NK-92 treated with Interleukin-12 subunit alpha and Interleukin-12 subunit beta, amount 100 ng/mL, for 24 hours (cell line): ENCODE measurements around the gene CPLANE1.
"Not testable (repeated sequence)": the region's sequence is repeated elsewhere in the genome, so short reads cannot be mapped to it uniquely, and the experiment has no call there.

ENCODE experiments used
- DNase-seq: peaks from one replicate; lab custom pipeline; 2025; lab: John Stamatoyannopoulos, UW

CPLANE1 gene

GRCh38 chr5:37208883-37209797, 40.0 kb downstream of the CPLANE1 start:
- peak; percentile 28 for DNase-seq

DNA sequence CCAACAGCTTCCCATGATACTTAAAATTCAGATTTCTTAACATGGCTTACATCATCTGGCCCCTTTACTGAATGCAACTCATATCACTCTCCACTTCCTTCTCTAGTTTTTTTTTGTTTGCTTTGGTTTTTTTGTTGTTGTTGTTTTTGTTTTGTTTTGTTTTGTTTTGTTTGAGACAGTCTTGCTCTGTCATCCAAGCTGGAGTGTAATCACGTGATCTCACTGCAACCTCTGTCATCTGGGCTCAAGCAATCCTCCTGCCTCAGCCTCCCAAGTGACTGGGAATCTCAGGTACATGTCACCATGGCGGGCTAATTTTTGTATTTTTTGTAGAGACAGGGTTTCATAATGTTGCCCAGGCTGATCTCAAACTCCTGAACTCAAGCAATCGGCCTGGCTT, 41.4 kb downstream of the CPLANE1 start:
- DNase-seq: no peak

GRCh38 chr5:37206736-37207135, 42.4 kb downstream of the CPLANE1 start:
- no peak for DNase-seq

DNA sequence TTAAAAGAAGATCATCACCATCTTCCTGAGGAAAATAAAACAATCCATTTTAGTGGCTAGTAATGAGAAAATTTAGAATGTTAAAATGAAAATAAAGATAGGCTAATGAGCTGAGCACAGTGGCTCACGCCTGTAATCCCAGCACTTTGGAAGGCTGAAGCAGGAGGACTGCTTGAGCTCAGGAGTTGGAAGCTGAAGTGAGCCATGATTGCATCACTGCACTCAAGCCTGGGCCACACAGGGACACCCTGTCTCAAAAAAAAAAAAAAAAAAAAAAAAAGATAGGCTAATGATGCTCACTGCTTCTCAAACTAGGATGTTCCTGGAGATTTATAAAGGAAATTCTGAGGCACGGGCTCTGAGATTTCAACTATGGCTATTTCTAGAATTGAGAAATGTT, 50.3 kb downstream of the CPLANE1 start:
- no peak for DNase-seq

- no peak for DNase-seq
These were observed 51.1 kb downstream of the CPLANE1 start for GRCh38 chr5:37198061-37198460.

GRCh38 chr5:37197340-37198050, 51.7 kb downstream of the CPLANE1 start:
- DNase-seq: no peak

GRCh38 chr5:37190592-37190991, 58.6 kb downstream of the CPLANE1 start:
- no peak for DNase-seq

DNA sequence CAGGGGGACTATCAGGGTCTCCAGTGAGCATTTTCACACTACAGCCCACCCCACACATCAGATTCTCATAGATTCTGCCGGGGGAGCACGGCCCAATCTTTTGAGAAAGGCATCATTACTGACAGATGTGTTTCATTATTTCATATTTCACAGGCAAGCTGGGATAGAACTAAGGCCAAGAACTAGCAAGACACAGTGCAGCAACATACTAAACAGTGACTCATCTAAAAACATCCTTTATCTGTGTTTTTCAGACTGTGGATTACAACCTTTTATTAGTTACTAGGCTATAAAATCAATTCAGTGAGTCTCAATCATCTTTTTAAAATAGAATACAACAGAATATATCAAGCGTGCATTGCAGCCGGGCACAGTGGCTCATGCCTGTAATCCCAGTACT, 59.8 kb downstream of the CPLANE1 start:
- DNase-seq: no peak

DNA sequence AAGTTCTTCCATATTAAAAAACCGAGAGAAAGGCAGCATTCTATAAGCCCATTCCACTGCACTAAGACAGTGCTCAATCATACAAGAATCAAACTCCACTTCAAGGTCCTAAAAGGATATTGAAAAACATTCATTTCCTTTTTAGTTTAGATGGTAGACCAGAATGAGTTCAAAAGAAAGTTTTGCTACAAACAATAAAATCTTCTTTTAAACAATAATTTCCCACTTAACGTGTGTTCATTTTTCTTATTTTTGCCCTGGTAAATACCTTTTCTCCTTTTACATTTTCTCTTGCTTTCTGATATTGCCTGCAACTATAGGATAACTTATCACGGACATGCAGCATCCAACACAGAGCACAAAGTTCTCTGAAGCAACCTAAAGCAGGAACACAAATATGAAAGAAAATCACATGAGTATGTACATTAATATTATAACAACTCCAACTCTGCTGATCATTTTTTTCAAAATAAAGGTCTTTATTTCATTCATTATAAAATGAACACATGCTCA, 61.7 kb downstream of the CPLANE1 start:
- DNase-seq: no peak

DNA sequence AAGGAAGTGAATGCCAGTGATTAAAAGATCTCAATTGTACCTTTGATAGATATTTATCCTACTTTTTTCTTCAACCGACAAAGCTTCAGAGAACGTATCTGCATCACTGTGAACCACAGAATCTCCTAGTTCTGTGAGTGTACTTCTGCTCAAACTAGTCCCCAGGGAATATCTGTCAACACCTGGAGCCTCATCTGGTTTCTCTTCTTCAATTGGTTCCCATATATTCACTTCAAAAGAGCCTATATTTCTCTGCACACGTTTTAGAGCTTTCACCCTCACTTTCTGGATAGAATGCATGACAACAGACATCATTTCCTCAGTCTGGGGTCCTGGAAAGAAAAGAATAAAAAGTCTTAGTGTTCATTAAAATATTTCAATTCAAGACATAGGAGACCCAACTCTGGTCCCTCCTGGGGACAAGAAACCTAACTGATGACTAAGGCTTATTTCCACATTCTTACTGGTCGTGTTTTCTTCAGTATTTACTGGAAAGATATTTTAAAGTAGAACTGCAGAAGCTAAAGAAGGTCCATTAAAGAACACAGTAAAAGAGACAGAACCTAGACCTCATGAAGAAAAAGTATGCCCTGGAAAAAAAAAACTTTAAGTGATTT, 64.3 kb downstream of the CPLANE1 start:
- no peak for DNase-seq

DNA sequence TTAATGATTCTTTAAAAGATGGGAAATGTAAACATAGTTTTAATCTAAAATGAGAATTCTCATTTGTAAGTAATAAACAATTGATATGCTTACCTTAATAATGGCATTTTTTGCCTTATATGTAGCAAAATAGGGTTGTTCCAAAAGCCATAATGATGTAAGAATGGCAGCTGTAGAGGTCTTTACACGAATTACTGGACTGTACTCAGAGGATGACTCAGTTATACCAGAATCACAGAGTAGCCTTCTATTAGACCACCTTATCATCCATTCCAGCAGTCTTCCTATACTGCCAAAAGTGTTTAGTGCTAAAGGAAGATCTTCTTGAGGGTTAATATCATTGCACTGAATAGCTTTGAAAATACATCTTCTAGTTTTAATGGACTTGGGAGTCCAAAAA, 66.5 kb downstream of the CPLANE1 start:
- DNase-seq: no peak

- DNase-seq: no peak
These were observed 74.2 kb downstream of the CPLANE1 start for GRCh38 chr5:37174928-37175327.

DNA sequence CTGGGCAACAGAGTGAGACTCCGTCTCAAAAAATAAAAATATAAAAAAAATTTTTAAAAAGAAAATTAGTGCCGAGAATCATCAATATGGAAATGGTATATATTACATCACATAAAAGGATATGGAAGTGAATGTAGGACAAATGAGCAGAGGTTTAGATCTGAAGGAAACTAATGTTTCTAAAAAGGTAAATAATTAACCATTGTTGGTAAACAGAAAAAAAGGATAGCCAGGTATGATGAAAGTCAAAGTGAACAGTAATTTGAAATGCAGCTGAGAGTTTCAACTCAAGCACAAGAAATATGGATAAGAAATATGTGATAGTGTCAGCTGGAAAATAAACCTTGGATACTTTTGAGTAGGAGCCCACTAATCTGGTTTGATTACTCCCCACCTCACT, 76.2 kb downstream of the CPLANE1 start:
- no peak for DNase-seq

- no peak for DNase-seq
These were observed 78.3 kb downstream of the CPLANE1 start for GRCh38 chr5:37170856-37171255.

DNA sequence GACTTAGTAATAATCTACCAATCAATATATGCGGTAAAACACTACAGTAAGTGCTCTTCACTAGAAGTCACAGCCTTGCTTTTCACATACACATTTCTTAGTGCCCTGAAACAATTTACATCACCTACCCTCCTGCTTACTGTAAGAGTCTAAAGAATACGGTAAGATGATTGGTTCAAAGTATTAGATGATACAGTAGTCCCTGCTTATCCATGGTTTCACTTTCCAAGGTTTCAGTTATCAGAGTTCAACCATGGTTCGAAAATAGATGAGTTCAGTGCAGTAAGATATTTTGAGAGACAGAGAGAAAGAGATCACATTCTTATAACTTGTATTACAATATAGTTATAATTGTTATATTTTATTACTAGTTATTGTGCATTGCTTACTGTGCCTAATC, 83.0 kb downstream of the CPLANE1 start:
- DNase-seq: no peak

DNA sequence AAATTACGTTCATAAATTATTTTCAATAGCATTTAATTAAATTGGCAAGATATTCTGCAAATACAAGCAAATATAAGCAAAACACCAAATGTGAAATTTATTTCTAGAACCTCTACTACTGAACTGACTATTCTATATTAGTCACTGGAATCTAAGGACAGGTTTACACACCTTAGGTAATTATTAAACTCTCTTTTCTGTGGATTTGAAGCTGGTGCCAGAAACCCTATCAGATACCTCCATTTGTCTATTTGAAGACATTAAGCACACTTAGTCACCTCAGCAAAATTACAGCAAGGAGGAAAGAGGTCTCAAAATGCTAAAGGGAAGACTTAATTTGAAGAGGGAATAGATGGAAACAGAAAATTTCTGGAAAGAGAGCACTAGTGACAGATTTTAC, 83.4 kb downstream of the CPLANE1 start:
- DNase-seq: no peak

- no peak for DNase-seq
These were observed 95.5 kb downstream of the CPLANE1 start for GRCh38 chr5:37153661-37154060.

DNA sequence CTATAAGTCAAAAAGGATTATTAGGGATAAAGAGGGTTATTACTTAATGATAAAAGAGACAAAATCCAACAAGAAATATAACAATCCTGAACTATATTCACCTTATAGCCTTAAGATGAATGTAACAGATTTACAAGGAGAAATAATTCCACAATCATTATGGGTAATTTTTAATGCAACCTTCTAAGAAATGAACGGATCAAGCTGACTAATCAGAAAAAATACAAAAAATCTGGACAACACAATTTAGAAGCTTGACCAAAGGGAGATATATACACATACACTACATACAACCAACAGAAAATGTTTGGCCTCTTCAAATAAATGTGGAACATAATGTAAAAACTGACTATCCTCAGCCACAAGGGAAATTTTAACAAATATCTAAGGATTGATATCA, 102.3 kb downstream of the CPLANE1 start:
- no peak for DNase-seq

- DNase-seq: no peak
These were observed 112.5 kb downstream of the CPLANE1 start for GRCh38 chr5:37136694-37137093.

GRCh38 chr5:37135312-37135711, 113.9 kb downstream of the CPLANE1 start:
- DNase-seq: not testable (repeated sequence)

DNA sequence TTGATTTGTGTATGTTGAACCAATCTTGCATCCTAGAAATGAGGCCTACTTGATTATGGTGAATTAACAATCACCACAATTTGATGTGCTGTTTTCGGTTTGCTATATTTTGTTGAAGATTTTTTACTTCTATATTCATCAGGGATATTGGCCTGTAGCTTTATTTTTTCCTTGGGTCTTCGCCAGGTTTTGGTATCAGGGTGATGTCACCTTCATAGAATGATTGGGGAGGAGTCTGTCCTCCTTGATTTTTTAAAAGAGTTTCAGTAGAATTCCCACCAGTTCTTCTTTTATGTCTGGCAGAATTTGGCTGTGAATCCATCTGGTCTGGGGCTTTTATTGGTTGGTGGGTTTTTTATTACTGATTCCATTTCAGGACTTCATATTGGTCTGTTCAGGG, 115.2 kb downstream of the CPLANE1 start:
- DNase-seq: no peak

DNA sequence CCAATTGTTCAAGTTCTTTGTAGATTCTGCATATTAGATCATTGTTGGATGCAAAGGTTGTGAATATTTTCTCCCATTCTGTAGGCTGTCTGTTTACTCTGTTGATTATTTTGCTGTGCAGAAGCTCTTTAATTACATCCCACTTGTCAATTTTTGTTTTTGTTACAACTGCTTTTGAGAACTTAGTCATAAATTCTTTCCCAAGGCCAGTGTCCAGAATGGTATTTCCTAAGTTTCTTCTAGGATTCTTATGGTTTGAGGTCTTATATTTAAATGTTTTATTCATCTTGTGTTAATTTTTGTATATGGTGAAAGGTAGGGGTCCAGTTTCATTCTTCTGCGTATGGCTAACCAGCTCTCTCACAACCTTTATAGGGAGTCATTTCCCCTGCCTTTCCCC, 116.5 kb downstream of the CPLANE1 start:
- DNase-seq: no peak

DNA sequence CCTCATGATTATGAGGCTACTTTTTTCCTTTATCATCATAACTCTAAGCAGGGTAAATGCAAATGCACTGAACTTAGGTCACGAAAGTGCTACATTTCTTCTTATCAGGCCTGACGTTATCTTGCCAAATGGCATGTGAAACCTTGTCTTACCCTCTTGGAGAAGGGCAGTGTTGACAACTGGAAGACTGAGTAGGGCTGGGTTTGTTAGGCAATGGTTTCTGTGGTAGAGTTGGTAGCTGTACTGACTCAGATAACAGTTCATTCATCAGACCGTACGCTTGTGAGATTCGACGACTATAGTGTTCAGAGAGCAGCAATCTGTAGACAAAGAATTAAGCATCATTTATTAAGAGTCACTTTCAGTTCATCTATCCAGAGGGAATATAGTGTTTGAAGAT, 127.7 kb downstream of the CPLANE1 start:
- DNase-seq: no peak
